HG02943 (cell line): ENCODE results near the gene FSTL5.

ENCODE experiments used
- ATAC-seq: cut with Tn5 transposase; IDR thresholded peaks from one replicate; pipeline ENCODE4 v1.9.1; 2021; ENCODE audit warnings: mild to moderate bottlenecking, low read depth, moderate library complexity; ENCODE audit not compliant: unreplicated experiment

FSTL5 gene

DNA sequence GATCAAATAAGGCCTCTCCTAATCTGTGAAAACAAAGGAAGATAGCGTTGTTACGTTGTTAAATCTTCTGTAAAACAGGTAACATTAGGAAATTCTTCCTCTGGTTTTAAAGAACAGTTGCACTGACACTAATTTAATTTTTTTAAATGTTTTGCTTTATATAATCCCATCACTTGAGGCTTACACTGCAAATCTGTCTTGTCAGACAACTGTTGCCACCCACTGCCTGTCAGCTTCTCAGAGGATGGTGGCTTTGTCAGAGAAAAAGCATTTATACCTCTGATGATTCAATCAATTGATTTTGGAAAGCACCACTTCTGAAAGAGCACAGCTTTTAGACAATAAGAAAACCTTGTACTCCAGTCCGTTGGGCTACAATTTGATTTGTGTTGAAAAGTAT, 799.1 kb downstream of the FSTL5 start:
- ATAC-seq, result no peak

DNA sequence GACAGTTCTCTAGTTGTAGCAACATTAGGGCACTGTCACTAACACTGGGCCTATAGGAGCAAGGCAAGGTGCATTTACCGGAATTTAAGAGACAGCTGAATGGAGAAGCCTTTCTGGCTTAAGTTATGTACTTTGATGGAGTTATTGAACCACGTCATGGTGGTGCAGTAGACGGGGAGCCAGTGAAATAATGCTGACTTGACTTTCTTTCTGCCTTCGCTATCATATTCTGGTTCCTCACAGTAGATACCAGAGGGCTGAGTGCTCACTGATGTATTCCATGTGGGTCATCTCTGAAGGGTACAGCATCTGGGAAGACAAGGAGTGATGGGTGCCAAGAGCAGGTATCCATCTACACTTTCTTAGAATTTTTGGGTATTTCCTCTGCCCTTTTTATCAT, 802.8 kb downstream of the FSTL5 start:
- ATAC-seq, result no peak

GRCh38 chr4:161359491-161359890, 804.3 kb downstream of the FSTL5 start:
- ATAC-seq, result no peak

GRCh38 chr4:161356351-161356750, 807.4 kb downstream of the FSTL5 start:
- no peak for ATAC-seq

- ATAC-seq, result no peak
Observed at GRCh38 chr4:161350946-161351345, 812.9 kb downstream of the FSTL5 start.

DNA sequence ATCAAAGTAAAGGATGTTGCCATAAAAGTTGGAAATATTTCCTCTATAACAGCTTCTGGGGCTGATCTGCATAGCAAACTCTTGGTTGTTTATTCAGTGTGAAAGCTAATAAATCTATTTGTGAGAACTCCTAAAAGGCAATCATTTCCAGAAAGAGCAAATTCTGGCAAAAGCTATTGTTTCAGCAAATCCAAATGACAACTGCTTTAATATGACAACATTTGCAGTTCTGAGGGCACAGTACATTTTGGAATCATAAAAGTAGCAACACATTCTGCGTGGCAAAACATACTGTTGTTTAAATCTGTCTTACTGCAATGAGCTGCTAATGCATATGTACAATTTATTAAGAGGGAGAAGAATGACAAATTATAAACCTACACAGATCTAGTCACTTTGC, 818.1 kb downstream of the FSTL5 start:
- no peak for ATAC-seq

DNA sequence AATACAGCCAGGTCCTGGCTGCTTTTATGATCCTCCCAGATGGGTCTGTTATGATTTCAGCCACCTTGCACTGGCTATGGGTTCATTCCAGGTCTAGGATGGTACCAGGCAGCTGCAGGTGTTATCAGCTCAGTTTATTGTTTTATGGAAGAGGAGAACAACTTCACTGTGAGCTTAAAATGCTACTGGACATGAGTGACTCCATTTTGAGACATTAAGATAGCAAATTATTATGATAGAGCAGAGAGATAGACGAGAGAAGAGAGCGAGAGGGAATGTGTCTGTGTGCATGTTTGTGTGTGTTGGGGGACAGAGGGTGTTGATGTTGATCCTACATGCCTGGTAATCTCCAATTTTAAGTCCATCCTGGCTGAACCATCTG, 820.2 kb downstream of the FSTL5 start:
- ATAC-seq, result no peak

DNA sequence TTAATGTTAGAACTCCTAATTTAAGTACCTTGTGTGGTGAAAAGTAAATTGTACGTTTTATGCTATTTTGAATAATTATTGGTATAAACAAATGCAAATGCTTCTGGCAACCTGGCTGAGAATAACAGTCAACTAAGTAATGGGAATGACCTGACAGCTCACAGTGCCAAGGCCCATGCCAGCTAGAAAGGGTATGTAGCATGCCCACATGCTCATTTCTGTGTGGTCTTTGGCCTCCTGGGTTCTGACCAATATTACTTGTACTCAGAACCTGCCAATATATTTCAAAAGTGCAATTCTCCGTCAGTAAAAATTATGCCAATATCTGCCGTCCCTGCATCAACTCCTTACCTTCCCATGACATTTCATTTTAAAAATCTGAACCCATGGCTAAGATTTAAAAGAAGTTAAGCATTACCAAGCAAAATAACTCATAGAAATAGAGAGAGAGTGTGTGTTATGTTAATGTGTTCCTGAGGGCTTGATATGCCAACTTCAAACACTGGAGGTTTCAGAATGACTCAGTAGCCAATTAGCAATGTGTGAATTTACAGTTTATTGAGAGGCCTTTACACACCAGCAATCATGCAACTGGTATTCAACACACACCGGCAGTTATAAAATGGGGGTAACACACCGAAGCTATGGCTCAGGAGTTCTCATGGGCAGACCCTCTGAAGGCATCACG, 820.8 kb downstream of the FSTL5 start:
- no peak for ATAC-seq

DNA sequence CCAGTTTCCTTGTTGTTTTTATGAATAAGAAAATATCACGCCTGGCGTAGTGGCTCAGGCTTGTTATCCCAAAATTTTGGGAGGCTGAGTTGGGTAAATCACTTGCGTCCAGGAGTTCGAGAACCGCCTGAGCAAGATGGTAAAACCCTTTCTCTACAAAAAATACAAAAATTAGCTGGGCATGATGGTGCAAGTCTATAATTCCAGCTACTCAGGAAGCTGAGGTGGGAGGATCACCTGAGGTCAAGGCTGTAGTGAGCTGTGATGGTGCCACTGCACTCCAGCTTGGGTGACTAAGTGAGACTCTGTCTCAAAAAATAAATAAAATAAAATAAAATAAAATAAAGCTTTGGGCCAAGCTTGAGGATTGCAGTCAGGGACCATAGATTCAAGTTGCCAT, 827.2 kb downstream of the FSTL5 start:
- no peak for ATAC-seq

GRCh38 chr4:161336016-161336530, 827.7 kb downstream of the FSTL5 start:
- ATAC-seq, result no peak
